Measurements from ENCODE around the gene CMIP.

- TF ChIP-seq GATA2 (IDR thresholded peaks at IDR 0.05; ENCODE audit: low read depth, low read length): no peak
- no peak for TF ChIP-seq GATA3 (IDR thresholded peaks at IDR 0.05; ENCODE audit: low read depth, low read length)
These were observed 209.7 kb downstream of the CMIP start for GRCh38 chr16:81654346-81654745.

Data from SH-SY5Y (cell line).